ENCODE measurements around the gene AGAP3.

GRCh38 chr7:151088019-151088855 is 2.0 kb downstream of the AGAP3 start:
- TF ChIP-seq CTCF (optimal IDR thresholded peaks at IDR 0.05 in 1 of 3, IDR thresholded peaks at IDR 0.05 in 1 of 3, conservative IDR thresholded peaks at IDR 0.05 in 1 of 3; ENCODE audit: extremely low read depth in 1 of 3, insufficient read depth in 2 of 3, low read length in 3 of 3) (no peak), EZH2 (IDR thresholded peaks at IDR 0.05; ENCODE audit: low read length) (no peak)
